ENCODE measurements around the gene EPB41L2.

DNA sequence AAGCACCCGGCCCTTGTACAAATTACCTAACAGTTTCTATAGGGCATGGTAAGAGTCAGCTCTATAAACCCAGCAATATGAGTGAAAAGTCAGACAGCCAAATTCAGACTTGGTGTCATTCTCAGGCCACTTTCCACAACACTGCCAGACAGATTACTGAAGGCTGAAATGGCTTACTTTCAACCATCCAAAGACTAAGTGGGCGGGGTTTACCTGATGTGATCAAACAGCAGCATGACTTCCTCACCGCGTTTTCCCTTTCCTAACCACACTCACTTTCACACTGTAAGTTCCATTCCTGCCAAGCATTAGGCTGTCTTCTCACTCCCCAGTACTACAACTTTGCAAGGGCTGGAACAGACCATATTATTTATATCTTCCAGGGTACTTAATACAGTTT, 149.9 kb downstream of the EPB41L2 start:
- no peak for TF ChIP-seq POLR2A (IDR thresholded peaks at IDR 0.05)
- TF ChIP-seq, protein P1, sequence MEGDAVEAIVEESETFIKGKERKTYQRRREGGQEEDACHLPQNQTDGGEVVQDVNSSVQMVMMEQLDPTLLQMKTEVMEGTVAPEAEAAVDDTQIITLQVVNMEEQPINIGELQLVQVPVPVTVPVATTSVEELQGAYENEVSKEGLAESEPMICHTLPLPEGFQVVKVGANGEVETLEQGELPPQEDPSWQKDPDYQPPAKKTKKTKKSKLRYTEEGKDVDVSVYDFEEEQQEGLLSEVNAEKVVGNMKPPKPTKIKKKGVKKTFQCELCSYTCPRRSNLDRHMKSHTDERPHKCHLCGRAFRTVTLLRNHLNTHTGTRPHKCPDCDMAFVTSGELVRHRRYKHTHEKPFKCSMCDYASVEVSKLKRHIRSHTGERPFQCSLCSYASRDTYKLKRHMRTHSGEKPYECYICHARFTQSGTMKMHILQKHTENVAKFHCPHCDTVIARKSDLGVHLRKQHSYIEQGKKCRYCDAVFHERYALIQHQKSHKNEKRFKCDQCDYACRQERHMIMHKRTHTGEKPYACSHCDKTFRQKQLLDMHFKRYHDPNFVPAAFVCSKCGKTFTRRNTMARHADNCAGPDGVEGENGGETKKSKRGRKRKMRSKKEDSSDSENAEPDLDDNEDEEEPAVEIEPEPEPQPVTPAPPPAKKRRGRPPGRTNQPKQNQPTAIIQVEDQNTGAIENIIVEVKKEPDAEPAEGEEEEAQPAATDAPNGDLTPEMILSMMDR (IDR thresholded peaks at IDR 0.05): no peak

Data from body of pancreas (tissue), 4 donors.